GM23338 (cell line): ENCODE results near the gene TNS3. TPM values are rescaled to one million over a fixed set of nuclear protein-coding genes. Genes with fewer than 3 reads are reported as not detected.

Experiments
- ATAC-seq: fragments of 200-7000 bp; cut with Tn5 transposase; 3 replicates; pipeline ENCODE4 v1.9.1; 2020
- DNase-seq: peaks from one replicate; pipeline ENCODE4 v3.0.0-alpha.2; 2015; ENCODE audit warnings: low spot score
- H2AFZ ChIP-seq: fragments of 200-600 bp; sonication (generic); 2 replicates; pipeline ENCODE4 v1.8.0; 2016; ENCODE audit warnings: antibody characterized with exemption, mild to moderate bottlenecking, moderate library complexity
- H3F3A ChIP-seq: fragments of 200-600 bp; sonication (generic); replicated peaks from 2 replicates; pipeline ENCODE4 v1.8.0; 2017; ENCODE audit warnings: antibody characterized with exemption, mixed run types, low read depth
- H3K27ac ChIP-seq: fragments of 200-600 bp; sonication (generic); 2 replicates; pipeline ENCODE4 v1.6.1; 2016; ENCODE audit warnings: low read depth
- H3K27me3 ChIP-seq: fragments of 200-600 bp; sonication (generic); 2 replicates; pipeline ENCODE4 v1.8.0; 2016; ENCODE audit warnings: mild to moderate bottlenecking, mixed run types, moderate library complexity; ENCODE audit not compliant: insufficient read depth
- H3K36me3 ChIP-seq: fragments of 200-600 bp; sonication (generic); 2 replicates; pipeline ENCODE4 v1.8.0; 2016; ENCODE audit warnings: mild to moderate bottlenecking; ENCODE audit not compliant: insufficient read depth
- H3K4me1 ChIP-seq: fragments of 200-600 bp; sonication (generic); 2 replicates; pipeline ENCODE4 v1.8.0; 2016; ENCODE audit warnings: mild to moderate bottlenecking, moderate library complexity; ENCODE audit not compliant: insufficient read depth
- H3K4me2 ChIP-seq: fragments of 200-600 bp; sonication (generic); 2 replicates; pipeline ENCODE4 v1.7.1; 2017; ENCODE audit warnings: mixed run types
- H3K4me3 ChIP-seq: fragments of 200-600 bp; sonication (generic); 2 replicates; pipeline ENCODE4 v1.6.1; 2016; ENCODE audit warnings: mixed run types
- H3K79me2 ChIP-seq: fragments of 200-600 bp; sonication (generic); replicated peaks from 2 replicates; pipeline ENCODE4 v1.8.0; 2017; ENCODE audit warnings: mild to moderate bottlenecking; ENCODE audit not compliant: insufficient read depth
- H3K9me2 ChIP-seq: fragments of 200-600 bp; sonication (generic); 2 replicates; pipeline ENCODE4 v1.8.0; 2017; ENCODE audit not compliant: insufficient read depth
- H4K20me1 ChIP-seq: fragments of 200-600 bp; sonication (generic); replicated peaks from 2 replicates; pipeline ENCODE4 v1.8.0; 2017; ENCODE audit warnings: mild to moderate bottlenecking; ENCODE audit not compliant: insufficient read depth
- H3K27ac Mint-ChIP-seq: 2 replicates; pipeline ENCODE4 v1.8.0; 2020; ENCODE audit warnings: inconsistent platforms, mild to moderate bottlenecking, moderate library complexity, mixed read lengths
- H3K27me3 Mint-ChIP-seq: 3 replicates; pipeline ENCODE4 v1.8.0; 2022; ENCODE audit warnings: low read depth, mild to moderate bottlenecking, moderate library complexity, mixed read lengths, inconsistent platforms; ENCODE audit not compliant: insufficient read depth, poor library complexity
- H3K36me3 Mint-ChIP-seq: 3 replicates; pipeline ENCODE4 v1.8.0; 2021; ENCODE audit warnings: low read depth, mild to moderate bottlenecking, inconsistent platforms, moderate library complexity, mixed read lengths
- H3K4me1 Mint-ChIP-seq: 3 replicates; pipeline ENCODE4 v1.8.0; 2020; ENCODE audit warnings: mild to moderate bottlenecking, inconsistent platforms, mixed read lengths
- H3K4me3 Mint-ChIP-seq: 3 replicates; pipeline ENCODE4 v1.8.0; 2021; ENCODE audit warnings: moderate library complexity, mild to moderate bottlenecking, inconsistent platforms, mixed read lengths
- H3K9me3 Mint-ChIP-seq: 3 replicates; pipeline ENCODE4 v1.8.0; 2020; ENCODE audit warnings: moderate library complexity, mild to moderate bottlenecking, inconsistent platforms, mixed read lengths
- CREB1 ChIP-seq: fragments of 250-450 bp; sonication (Bioruptor Pico); IDR thresholded peaks from 2 replicates; pipeline ENCODE4 v1.5.0; 2020; ENCODE audit warnings: low read depth, mild to moderate bottlenecking, moderate library complexity
- ETS1 ChIP-seq: IDR thresholded peaks from 2 replicates; pipeline ENCODE4 v1.6.1; 2016; ENCODE audit warnings: antibody characterized with exemption
- EZH2phosphoT487 ChIP-seq: fragments of 200-600 bp; sonication (generic); IDR thresholded peaks from one replicate; pipeline ENCODE4 v1.8.1; 2018; ENCODE audit warnings: antibody characterized with exemption; ENCODE audit not compliant: unreplicated experiment
- ZNF114 ChIP-seq: fragments of 250-450 bp; sonication (Bioruptor Pico); IDR thresholded peaks from 2 replicates; pipeline ENCODE4 v1.5.0; 2020; ENCODE audit warnings: mild to moderate bottlenecking, moderate library complexity
- ZNF462 ChIP-seq: fragments of 250-450 bp; sonication (Bioruptor Pico); IDR thresholded peaks from 2 replicates; pipeline ENCODE4 v1.5.0; 2020; ENCODE audit warnings: mild to moderate bottlenecking, moderate library complexity
- polyA plus RNA-seq: library from polyadenylated mRNA; unstranded; fragments of >200 nt; fragmentation: Nextera tagmentation; extraction: Ambion mirVana; gene quantifications from 2 replicates; pipeline ENCODE4 v1.2.1, GENCODE V29; 2016
- total RNA-seq: library from RNA; depleted of rRNA; stranded (reverse); fragments of >200 nt; shearing (Covaris generic); gene quantifications from 2 replicates; pipeline ENCODE4 v1.2.3, GENCODE V29; 2014
- TF ChIP-seq, protein P1 (sequence below), 2 experiments: fragments of 200-600 bp in 1 of 2; sonication (generic) in 1 of 2; conservative IDR thresholded peaks; 2 replicates each; pipeline versions ENCODE4 v1.5.1 to v1.6.1; 2016 to 2017; ENCODE audit warnings: antibody characterized with exemption in 2 of 2, low read depth in 2 of 2, mild to moderate bottlenecking in 2 of 2, moderate library complexity in 1 of 2

TNS3 gene
- total and polyA plus RNA-seq, 2 experiments from 2014 or later: 6.2 to 28.7 TPM

- DNase-seq (no peak), ATAC-seq (no peak)
- H3K27me3 Mint-ChIP-seq: peaks cover 15% of the 10 kb centered on the region
- Histone ChIP-seq H3K27ac (no peak overlapping the region), H3K36me3 (no peaks in the 10 kb centered on the region; the same call in 1 of the 2 replicates), H3K4me3 (no peak overlapping the region), H3K4me1 (peaks cover 3% of the 10 kb centered on the region; the same call in 1 of the 2 replicates), H2AFZ (no peak overlapping the region), H3K9me2 (peaks cover 3% of the 10 kb centered on the region; the same call in 1 of the 2 replicates), H4K20me1 (no peaks in the 10 kb centered on the region), H3K27me3 (peaks cover 2% of the 10 kb centered on the region), H3K79me2 (no peaks in the 10 kb centered on the region), H3F3A (no peaks in the 10 kb centered on the region), H3K4me2 (no peak overlapping the region)
- no peak overlapping the region for H3K4me3 Mint-ChIP-seq
- no peaks in the 10 kb centered on the region for H3K36me3 Mint-ChIP-seq
- no peak for TF ChIP-seq ZNF114
- TF ChIP-seq CREB1: no peak
- no peak for TF ChIP-seq ETS1
- TF ChIP-seq, protein P1, sequence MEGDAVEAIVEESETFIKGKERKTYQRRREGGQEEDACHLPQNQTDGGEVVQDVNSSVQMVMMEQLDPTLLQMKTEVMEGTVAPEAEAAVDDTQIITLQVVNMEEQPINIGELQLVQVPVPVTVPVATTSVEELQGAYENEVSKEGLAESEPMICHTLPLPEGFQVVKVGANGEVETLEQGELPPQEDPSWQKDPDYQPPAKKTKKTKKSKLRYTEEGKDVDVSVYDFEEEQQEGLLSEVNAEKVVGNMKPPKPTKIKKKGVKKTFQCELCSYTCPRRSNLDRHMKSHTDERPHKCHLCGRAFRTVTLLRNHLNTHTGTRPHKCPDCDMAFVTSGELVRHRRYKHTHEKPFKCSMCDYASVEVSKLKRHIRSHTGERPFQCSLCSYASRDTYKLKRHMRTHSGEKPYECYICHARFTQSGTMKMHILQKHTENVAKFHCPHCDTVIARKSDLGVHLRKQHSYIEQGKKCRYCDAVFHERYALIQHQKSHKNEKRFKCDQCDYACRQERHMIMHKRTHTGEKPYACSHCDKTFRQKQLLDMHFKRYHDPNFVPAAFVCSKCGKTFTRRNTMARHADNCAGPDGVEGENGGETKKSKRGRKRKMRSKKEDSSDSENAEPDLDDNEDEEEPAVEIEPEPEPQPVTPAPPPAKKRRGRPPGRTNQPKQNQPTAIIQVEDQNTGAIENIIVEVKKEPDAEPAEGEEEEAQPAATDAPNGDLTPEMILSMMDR (conservative IDR thresholded peaks at IDR 0.05; ENCODE audit: low read depth in 2 of 2): no peak
- no peak for TF ChIP-seq ZNF462 (CRISPR knock-in tag)
- no peak for TF ChIP-seq EZH2phosphoT487
- no peak overlapping the region for H3K27ac Mint-ChIP-seq
- peaks cover 1% of the 10 kb centered on the region; the same call in 2 of the 3 replicates for H3K4me1 Mint-ChIP-seq
- H3K9me3 Mint-ChIP-seq: no peaks in the 10 kb centered on the region; the same call in 2 of the 3 replicates
These were observed 323.1 kb downstream of the TNS3 start for GRCh38 chr7:47258798-47259197.
